Suprapubic skin (tissue), 4 donors: ENCODE data around the gene PDE6C. TPM values are rescaled to one million over a fixed set of nuclear protein-coding genes. Genes with fewer than 3 reads are reported as not detected.
"Not testable (repeated sequence)": the region's sequence is repeated elsewhere in the genome, so short reads cannot be mapped to it uniquely, and the experiment has no call there.

Experiments
- DNase-seq, 2 donors: peaks; one replicate each; pipeline ENCODE4 v3.0.0-alpha.2; 2019; ENCODE audit warnings: low spot score in 2 of 2
- H3K27ac ChIP-seq: fragments of 200-600 bp; sonication (generic); one replicate; pipeline ENCODE4 v1.5.1; 2019
- H3K27me3 ChIP-seq: fragments of 200-600 bp; sonication (generic); one replicate; pipeline ENCODE4 v1.5.1; 2019
- H3K36me3 ChIP-seq: fragments of 200-600 bp; sonication (generic); one replicate; pipeline ENCODE4 v1.5.1; 2019
- H3K4me1 ChIP-seq: fragments of 200-600 bp; sonication (generic); one replicate; pipeline ENCODE4 v1.5.1; 2019
- H3K4me3 ChIP-seq: fragments of 200-600 bp; sonication (generic); one replicate; pipeline ENCODE4 v1.5.1; 2019; ENCODE audit warnings: mild to moderate bottlenecking
- H3K9me3 ChIP-seq: fragments of 200-600 bp; sonication (generic); one replicate; pipeline ENCODE4 v1.5.1; 2019
- CTCF ChIP-seq, 2 donors: fragments of 200-600 bp in 1 of 2; fragments of 450-650 bp in 1 of 2; sonication (generic) in 1 of 2; IDR thresholded peaks; one replicate each; pipeline ENCODE4 v1.5.1; 2016 to 2019; ENCODE audit warnings: antibody characterized with exemption in 2 of 2, mild to moderate bottlenecking in 1 of 2, moderate library complexity in 1 of 2
- EP300 ChIP-seq: sonication (generic); formaldehyde crosslinking; IDR thresholded peaks from one replicate; pipeline ENCODE4 v1.6.1; 2017; ENCODE audit warnings: antibody characterized with exemption
- POLR2A ChIP-seq, 2 donors: fragments of 450-650 bp; IDR thresholded peaks; one replicate each; pipeline ENCODE4 v1.6.1; 2017; ENCODE audit warnings: antibody characterized with exemption in 2 of 2, mild to moderate bottlenecking in 2 of 2, moderate library complexity in 2 of 2
- POLR2AphosphoS5 ChIP-seq, 3 donors: sonication (generic); formaldehyde crosslinking; IDR thresholded peaks; one replicate each; pipeline ENCODE4 v1.6.1; 2017; ENCODE audit warnings: antibody characterized with exemption in 3 of 3
- WGBS: methylation state at CpG from one replicate; pipeline ENCODE4 v1.1.5; 2018; 5-methylcytosine and 5-hydroxymethylcytosine counted together
- total RNA-seq, 4 donors: library from RNA; depleted of rRNA; stranded (reverse); fragments of >200 nt; gene quantifications; one replicate each; pipeline ENCODE4 v1.1.0, GENCODE V29; 2016

Gene PDE6C
- total RNA-seq, 4 donors from 2014 or later = not detected

DNA sequence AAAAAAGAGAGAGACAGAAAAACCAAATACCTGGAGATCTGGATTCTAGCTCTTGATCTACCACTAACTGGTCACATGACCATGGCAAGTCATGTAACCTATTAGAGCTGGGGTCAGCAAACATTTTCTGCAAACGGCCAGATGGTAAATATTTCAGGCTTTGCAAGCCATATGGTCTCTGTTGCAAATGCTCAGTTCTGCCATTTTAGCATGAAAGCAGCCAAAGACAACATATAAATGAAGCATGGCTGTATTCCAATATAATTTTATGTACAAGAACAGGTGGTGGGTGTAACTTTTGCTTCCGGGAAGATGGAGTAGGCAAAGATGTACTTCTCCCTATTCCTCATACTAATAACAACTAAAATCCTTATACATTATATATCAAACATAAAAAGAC is 83.4 kb downstream of the PDE6C start:
- DNase-seq = no peak
- Histone ChIP-seq H3K27ac (no peak overlapping the region), H3K4me3 (no peak overlapping the region), H3K4me1 (peaks cover 3% of the 10 kb centered on the region), H3K9me3 (no peaks in the 10 kb centered on the region), H3K36me3 (peaks cover 52% of the 10 kb centered on the region), H3K27me3 (no peaks in the 10 kb centered on the region)
- TF ChIP-seq EP300 = no peak
- TF ChIP-seq POLR2A (IDR thresholded peaks at IDR 0.05) = no peak
- TF ChIP-seq CTCF (IDR thresholded peaks at IDR 0.05) = no peak
- no peak for TF ChIP-seq POLR2AphosphoS5 (IDR thresholded peaks at IDR 0.05)
- WGBS = 71% methylated on average over 2 of the region's 2 CpGs

DNA sequence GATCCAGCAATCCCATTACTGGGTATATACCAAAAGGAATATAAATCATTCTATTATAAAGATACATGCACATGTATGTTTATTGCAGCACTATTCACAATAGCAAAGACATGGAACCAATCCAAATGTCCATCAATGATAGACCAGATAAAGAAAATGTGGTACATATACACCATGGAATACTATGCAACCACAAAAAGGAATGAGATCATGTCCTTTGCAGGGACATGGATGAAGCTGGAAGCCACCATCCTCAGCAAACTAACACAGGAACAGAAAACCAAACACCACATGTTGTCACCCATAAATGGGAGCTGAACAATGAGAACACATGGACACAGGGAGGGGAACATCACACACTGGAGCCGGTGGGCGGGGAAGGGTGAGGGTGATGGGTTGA is 84.2 kb downstream of the PDE6C start:
- not testable (repeated sequence) for H3K27me3 ChIP-seq, H3K27ac ChIP-seq, H3K9me3 ChIP-seq, DNase-seq, H3K4me3 ChIP-seq
- Histone ChIP-seq H3K36me3 (peaks cover 49% of the 10 kb centered on the region), H3K4me1 (peaks cover 12% of the 10 kb centered on the region)
- WGBS = 100% methylated on average over 2 of the region's 2 CpGs

DNA sequence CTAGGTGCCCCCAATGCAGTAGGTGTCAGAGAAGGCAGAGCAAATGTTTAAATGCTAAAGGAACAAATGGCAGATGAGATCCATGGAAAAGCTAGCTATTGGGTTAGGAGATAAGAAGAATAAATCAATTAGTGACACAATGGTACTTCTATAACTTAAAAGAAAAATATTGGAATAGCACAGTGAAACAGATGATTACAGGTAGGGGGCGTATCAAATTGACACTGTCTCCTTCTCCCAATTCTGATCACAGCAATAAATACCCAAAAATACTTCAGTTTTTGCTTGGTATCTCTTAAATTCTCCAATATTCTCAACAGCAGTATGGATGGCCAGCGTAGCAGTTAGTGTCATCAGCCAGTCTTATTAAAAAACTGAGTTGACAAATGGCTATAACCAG is 84.9 kb downstream of the PDE6C start:
- TF ChIP-seq EP300 = no peak
- no peak for TF ChIP-seq POLR2AphosphoS5 (IDR thresholded peaks at IDR 0.05)
- no peak for TF ChIP-seq CTCF (IDR thresholded peaks at IDR 0.05)
- TF ChIP-seq POLR2A (IDR thresholded peaks at IDR 0.05) = no peak

GRCh38 chr10:93701866-93702209 is 89.5 kb downstream of the PDE6C start:
- TF ChIP-seq EP300 = no peak
- TF ChIP-seq POLR2AphosphoS5 (IDR thresholded peaks at IDR 0.05) = no peak
- TF ChIP-seq CTCF (IDR thresholded peaks at IDR 0.05) = no peak
- TF ChIP-seq POLR2A (IDR thresholded peaks at IDR 0.05) = no peak
- Histone ChIP-seq H3K4me3 (peak overlapping the region; percentile 63), H3K27me3 (no peaks in the 10 kb centered on the region), H3K9me3 (no peaks in the 10 kb centered on the region), H3K27ac (peak overlapping the region; percentile 81), H3K36me3 (peaks cover 15% of the 10 kb centered on the region), H3K4me1 (peaks cover 22% of the 10 kb centered on the region)
- 0% methylated on average over 9 of the region's 9 CpGs for WGBS
- DNase-seq = no peak

More for the DNA sequence above, 84.9 kb downstream of the PDE6C start:
- Histone ChIP-seq H3K36me3 (peaks cover 43% of the 10 kb centered on the region), H3K4me3 (no peak overlapping the region), H3K27me3 (no peaks in the 10 kb centered on the region), H3K9me3 (no peaks in the 10 kb centered on the region), H3K27ac (no peak overlapping the region), H3K4me1 (peaks cover 14% of the 10 kb centered on the region)
- WGBS = 91% methylated on average over 2 of the region's 2 CpGs
- DNase-seq = no peak

DNA sequence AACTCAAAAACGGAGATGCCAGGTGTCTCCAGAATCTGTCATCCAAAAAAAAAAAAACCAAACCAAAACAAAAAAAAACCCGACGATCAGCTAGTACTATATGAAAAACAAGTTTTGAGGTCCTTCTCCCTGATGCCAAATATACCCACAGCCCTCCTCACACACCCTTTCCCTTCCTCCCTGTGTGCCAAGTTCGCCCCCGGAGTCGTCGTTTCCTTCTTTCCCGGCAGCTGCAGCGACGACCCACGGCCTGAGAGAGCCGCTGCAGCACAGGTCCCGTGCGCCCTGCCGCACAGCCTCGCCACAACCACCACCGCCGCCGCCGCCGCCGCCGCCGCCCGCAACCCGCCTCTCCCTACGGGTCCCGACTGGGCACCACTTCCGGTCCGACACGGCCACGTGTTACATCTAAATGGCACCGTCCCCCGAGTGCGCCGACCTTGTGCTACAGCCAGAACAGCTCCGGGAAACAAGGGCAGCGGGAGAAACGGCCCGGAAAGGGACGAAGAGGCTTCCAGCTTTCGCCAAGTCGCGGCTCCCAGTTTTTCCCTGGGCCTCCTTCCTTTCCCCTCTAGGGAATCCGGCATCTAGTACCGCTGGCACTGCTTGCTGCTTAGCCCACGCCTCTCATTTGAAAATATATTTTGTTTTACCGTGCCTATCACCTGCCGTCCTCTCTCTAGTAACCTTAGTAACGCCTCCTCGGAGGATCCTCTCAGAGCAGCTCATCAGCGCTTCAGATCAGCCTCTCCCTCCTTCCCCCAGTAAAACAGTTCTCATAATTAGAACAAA is 90.1 kb downstream of the PDE6C start, which contains the start of gene FRA10AC1:
FRA10AC1 (minus strand) TSS at position 383 of the 792 bp plus-strand sequence. CDS start 2,486 bp downstream, outside the sequence.
- under 1% methylated on average over 44 of the region's 52 CpGs for WGBS
- TF ChIP-seq EP300 (no peak), POLR2AphosphoS5 (IDR thresholded peaks at IDR 0.05) (peak in 2 of 3 donors; percentile 66 to 100), POLR2A (IDR thresholded peaks at IDR 0.05) (peak in 1 of 2 donors; percentile 41), CTCF (IDR thresholded peaks at IDR 0.05) (peak in 1 of 2 donors; percentile 52)
- Histone ChIP-seq H3K36me3 (peaks cover 9% of the 10 kb centered on the region), H3K27ac (peak within 1 kb of the TSS; percentile 81), H3K9me3 (no peaks in the 10 kb centered on the region), H3K4me1 (peaks cover 22% of the 10 kb centered on the region), H3K27me3 (no peaks in the 10 kb centered on the region), H3K4me3 (peak within 1 kb of the TSS; percentile 63)
- DNase-seq = peak; percentile 97 to 98
